Measurements from ENCODE around the gene CEP63. TPM values are rescaled to one million over a fixed set of nuclear protein-coding genes. Genes with fewer than 3 reads are reported as not detected.
A peak's percentile ranks its signal among the peaks of the same experiment; 100 is the strongest.

The CEP63 gene
- total and polyA plus RNA-seq, 9 of the 15 experiments (the other 6 are each of a cell fraction or from before 2014, with no cell fraction given) = 5.1 to 17.8 (median 10.6) TPM

DNA sequence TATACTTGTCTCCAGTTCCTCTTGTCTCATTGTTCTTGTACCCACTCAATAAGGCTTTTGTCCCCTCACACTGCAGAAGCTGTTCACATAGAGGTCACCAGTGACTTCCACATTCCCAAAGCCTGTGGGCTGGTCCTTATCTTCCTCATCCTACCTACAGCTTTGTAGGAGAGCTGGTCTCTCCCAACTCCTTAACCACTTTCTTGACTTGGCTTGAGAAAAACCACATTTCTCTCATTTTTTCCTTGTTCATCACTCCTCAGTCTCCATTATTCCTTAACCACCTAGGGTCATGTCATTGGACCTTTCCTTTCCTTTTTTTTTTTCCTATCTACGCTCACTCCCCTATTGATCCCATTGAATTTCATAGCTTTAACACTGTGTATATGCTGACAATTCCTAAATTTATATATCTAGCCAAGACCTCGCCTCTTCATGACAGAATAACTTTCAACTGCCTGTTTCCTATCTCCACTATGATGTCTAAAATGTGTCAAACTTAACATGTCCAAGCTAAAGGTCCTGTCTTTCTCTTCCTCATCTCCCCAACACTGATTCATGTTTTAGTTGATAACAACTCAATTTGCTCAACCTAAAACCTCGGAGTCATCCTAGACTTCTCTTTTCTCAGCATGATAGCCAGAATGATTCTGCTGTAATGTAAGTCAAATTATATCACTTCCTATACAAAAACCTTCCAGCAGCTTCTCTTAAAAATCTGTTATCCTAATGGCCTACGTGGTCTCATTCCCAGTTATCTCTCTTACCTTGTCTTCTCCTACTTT, 49.5 kb downstream of the CEP63 start:
- Histone ChIP-seq H3K4me3 (no peak overlapping the region), H3K27me3 (ENCODE audit: control insufficient read depth in 2 of 2, insufficient read depth in 2 of 2, low read length in 2 of 2) (no peaks in the 10 kb centered on the region), H4K20me1 (replicated peaks; ENCODE audit: control insufficient read depth, insufficient read depth, low read length) (no peaks in the 10 kb centered on the region), H3K9me1 (ENCODE audit: control insufficient read depth, insufficient read depth, low read length) (no peaks in the 10 kb centered on the region), H2AFZ (ENCODE audit: low read depth, low read length) (no peak overlapping the region), H3K79me2 (ENCODE audit: control insufficient read depth, insufficient read depth, low read length) (no peaks in the 10 kb centered on the region), H3K9ac (ENCODE audit: insufficient read depth in 1 of 2, low read depth in 2 of 2, low read length in 2 of 2) (no peak overlapping the region), H3K4me1 (replicated peaks in 1 of 2; ENCODE audit: control insufficient read depth in 2 of 2, insufficient read depth in 2 of 2, low read length in 2 of 2) (peaks cover 0 to 6% of the 10 kb centered on the region in 2 experiments; a peak in 1 of 5 replicates), H3K36me3 (ENCODE audit: control insufficient read depth, insufficient read depth, low read length) (no peaks in the 10 kb centered on the region; the same call in 2 of the 3 replicates), H3K9me3 (replicated peaks; ENCODE audit: control insufficient read depth, insufficient read depth, low read depth, low read length) (no peaks in the 10 kb centered on the region), H3K4me2 (ENCODE audit: insufficient read depth, low read length) (no peak overlapping the region), H3K27ac (ENCODE audit: extremely low read depth, low read depth, low read length) (no peak overlapping the region)
- 18% methylated on average over 3 of the region's 4 CpGs for WGBS (ENCODE audit: insufficient coverage, low coverage, missing lambda C conversion rate)
- TF ChIP-seq SPI1 (IDR thresholded peaks at IDR 0.05; ENCODE audit: borderline replicate concordance, low read depth, low read length) (peak; percentile 3; the same call in 1 of the 2 replicates), KDM1A (IDR thresholded peaks at IDR 0.05) (peak in 1 of 2 experiments; percentile 21; a peak in 2 of 4 replicates), ZNF384 (IDR thresholded peaks at IDR 0.05; ENCODE audit: low read depth, low read length) (no peak), NFE2 (IDR thresholded peaks at IDR 0.05; ENCODE audit: low read depth) (peak; percentile 31; the same call in 1 of the 2 replicates), MEIS2 (IDR thresholded peaks at IDR 0.05; ENCODE audit: partially characterized antibody) (peak; percentile 28)
- intact Hi-C loops (cut with micrococcal nuclease) (no loop called here), in situ Hi-C loops (cut with MboI) (no loop called here)
- DNase-seq (ENCODE audit: extremely low read depth in 1 of 4, low spot score in 3 of 4) (peak in 1 of 4 experiments; percentile 4), ATAC-seq (no peak), FAIRE-seq (no peak)
- no TSS peak for BruUV-seq (replicated peaks)
- ChIA-PET POLR2A (interaction anchor here (0.6 to 1.2 kb wide), 2 partner anchors 10 to 39 kb away, joined by 3 read pairs; no protein-coding TSS in a partner anchor), CTCF (ENCODE audit: low intra/inter-chr PET ratio) (no interaction called here)
